ENCODE measurements around the gene LINC00632.

GRCh38 chrX:140723121-140723715 lies 13.7 kb downstream of the LINC00632 start:
- TF ChIP-seq CTCF (IDR thresholded peaks at IDR 0.05) (no peak), POLR2A (IDR thresholded peaks at IDR 0.05) (no peak)

Measured in adrenal gland (tissue), 5 donors.